IMR-90 (cell line): ENCODE results near the gene PPP1R14B. TPM values are rescaled to one million over a fixed set of nuclear protein-coding genes. Genes with fewer than 3 reads are reported as not detected.

Experiments
- ATAC-seq: fragments of 200-7000 bp; cut with Tn5 transposase; 2 replicates; pipeline ENCODE4 v1.9.1; 2020; ENCODE audit warnings: low read depth, mild to moderate bottlenecking, moderate library complexity
- BruUV-seq: library from RNA; stranded (reverse); fragments of 400-500 nt; replicated peaks from 2 replicates; lab custom pipeline; 2021; lab: Mats Ljungman, UMichigan
- CTCF ChIA-PET: fragments of 300-600 bp; formaldehyde crosslinking; extraction: SDS; loops from one replicate; lab custom pipeline; 2021; ENCODE audit warnings: antibody characterized with exemption; lab: Yijun Ruan, JAX
- POLR2A ChIA-PET: fragments of 300-600 bp; sonication (Branson Sonifier 250); formaldehyde crosslinking; loops from one replicate; lab custom pipeline; 2022; ENCODE audit warnings: antibody characterized with exemption; ENCODE audit not compliant: unreplicated experiment; lab: Charles Lee
- DNase-seq: peaks from one replicate; pipeline ENCODE4 v3.0.0; 2013
- H2AFZ ChIP-seq: replicated peaks from 2 replicates; pipeline ENCODE3; 2013; ENCODE audit warnings: low read length, mild to moderate bottlenecking; ENCODE audit not compliant: poor library complexity
- H2AK5ac ChIP-seq: 2 replicates; pipeline ENCODE4 v1.6.1; 2013; ENCODE audit warnings: low read depth, low read length, inconsistent platforms
- H2AK9ac ChIP-seq: replicated peaks from 2 replicates; pipeline ENCODE3; 2013; ENCODE audit warnings: mild to moderate bottlenecking, low read depth, low read length, moderate library complexity; ENCODE audit not compliant: poor library complexity
- H2BK120ac ChIP-seq: 2 replicates; pipeline ENCODE4 v1.6.1; 2013; ENCODE audit warnings: low read depth, low read length, inconsistent platforms
- H2BK15ac ChIP-seq: 3 replicates; pipeline ENCODE4 v1.6.1; 2013; ENCODE audit warnings: low read depth, low read length, inconsistent platforms
- H2BK20ac ChIP-seq: 2 replicates; pipeline ENCODE4 v1.6.1; 2013; ENCODE audit warnings: low read depth, mild to moderate bottlenecking, inconsistent platforms, low read length, moderate library complexity
- H2BK5ac ChIP-seq: 2 replicates; pipeline ENCODE4 v1.6.1; 2013; ENCODE audit warnings: mild to moderate bottlenecking, low read depth, low read length, inconsistent platforms; ENCODE audit not compliant: poor library complexity, severe bottlenecking
- H3K14ac ChIP-seq: replicated peaks from 2 replicates; pipeline ENCODE4 v1.6.1; 2013; ENCODE audit warnings: low read depth, low read length, inconsistent platforms
- H3K18ac ChIP-seq: 2 replicates; pipeline ENCODE4 v1.6.1; 2013; ENCODE audit warnings: low read depth, low read length, control low read depth
- H3K23ac ChIP-seq: 2 replicates; pipeline ENCODE4 v1.6.1; 2013; ENCODE audit warnings: low read depth, low read length, inconsistent platforms
- H3K27ac ChIP-seq: 2 replicates; pipeline ENCODE4 v1.5.1; 2013; ENCODE audit warnings: mild to moderate bottlenecking, control low read depth, low read length; ENCODE audit not compliant: insufficient read depth
- H3K27me3 ChIP-seq: 2 replicates; pipeline ENCODE4 v1.6.1; 2013; ENCODE audit warnings: low read length; ENCODE audit not compliant: control insufficient read depth, insufficient read depth
- H3K36me3 ChIP-seq: 2 replicates; pipeline ENCODE4 v1.6.1; 2013; ENCODE audit warnings: low read length, mixed read lengths; ENCODE audit not compliant: control insufficient read depth, insufficient read depth
- H3K4ac ChIP-seq: 2 replicates; pipeline ENCODE4 v1.6.1; 2013; ENCODE audit warnings: low read depth, low read length, inconsistent platforms
- H3K4me1 ChIP-seq: 2 replicates; pipeline ENCODE4 v1.6.1; 2013; ENCODE audit warnings: low read length, mixed read lengths; ENCODE audit not compliant: control insufficient read depth, insufficient read depth
- H3K4me2 ChIP-seq: 2 replicates; pipeline ENCODE4 v1.6.1; 2013; ENCODE audit warnings: low read depth, mild to moderate bottlenecking, control low read depth, low read length, moderate library complexity
- H3K4me3 ChIP-seq: 2 replicates; pipeline ENCODE4 v1.5.1; 2013; ENCODE audit warnings: low read depth, mild to moderate bottlenecking, control low read depth, low read length, moderate library complexity; ENCODE audit not compliant: insufficient read depth
- H3K56ac ChIP-seq: 2 replicates; pipeline ENCODE4 v1.6.1; 2013; ENCODE audit warnings: low read length, inconsistent platforms; ENCODE audit not compliant: insufficient read depth; ENCODE audit errors: extremely low read depth
- H3K79me1 ChIP-seq, 2 experiments: 2 replicates each; pipeline ENCODE4 v1.6.1; 2013; ENCODE audit warnings: low read length in 2 of 2, inconsistent platforms in 1 of 2, low read depth in 1 of 2
- H3K9ac ChIP-seq: 2 replicates; pipeline ENCODE4 v1.6.1; 2013; ENCODE audit warnings: low read depth, low read length, control low read depth
- H3K9me1 ChIP-seq: 2 replicates; pipeline ENCODE4 v1.6.1; 2013; ENCODE audit warnings: low read length, inconsistent platforms; ENCODE audit not compliant: insufficient read depth
- H3K9me3 ChIP-seq: 2 replicates; pipeline ENCODE4 v1.6.1; 2013; ENCODE audit warnings: low read length; ENCODE audit not compliant: control insufficient read depth, insufficient read depth
- H4K20me1 ChIP-seq: 2 replicates; pipeline ENCODE4 v1.6.1; 2013; ENCODE audit warnings: low read length, inconsistent platforms; ENCODE audit not compliant: insufficient read depth
- H4K5ac ChIP-seq: 2 replicates; pipeline ENCODE4 v1.6.1; 2013; ENCODE audit warnings: mild to moderate bottlenecking, low read depth, low read length, control low read depth
- H4K8ac ChIP-seq, 2 experiments: 2 replicates each; pipeline ENCODE4 v1.6.1; 2013; ENCODE audit warnings: low read depth in 2 of 2, low read length in 2 of 2, control low read depth in 1 of 2, inconsistent platforms in 1 of 2
- H4K91ac ChIP-seq: 2 replicates; pipeline ENCODE4 v1.6.1; 2013; ENCODE audit warnings: low read depth, low read length, inconsistent platforms; ENCODE audit not compliant: insufficient read depth
- BHLHE40 ChIP-seq: fragments of 150-350 bp; IDR thresholded peaks from 2 replicates; pipeline ENCODE4 v1.6.1; 2016; ENCODE audit warnings: mild to moderate bottlenecking, low read depth, low read length
- CEBPB ChIP-seq: IDR thresholded peaks from 2 replicates; pipeline ENCODE4 v1.6.1; 2012; ENCODE audit warnings: low read depth, low read length, improper control_type of control experiment
- CHD1 ChIP-seq: IDR thresholded peaks from 2 replicates; pipeline ENCODE4 v1.6.1; 2012; ENCODE audit warnings: low read depth, low read length, improper control_type of control experiment
- CTCF ChIP-seq: conservative IDR thresholded peaks from 2 replicates; pipeline ENCODE4 v1.5.1; 2012; ENCODE audit warnings: mild to moderate bottlenecking, low read depth, low read length, improper control_type of control experiment
- FOS ChIP-seq: fragments of 150-350 bp; IDR thresholded peaks from 2 replicates; pipeline ENCODE4 v1.6.1; 2016; ENCODE audit warnings: low read depth, low read length
- MAFK ChIP-seq: IDR thresholded peaks from 2 replicates; pipeline ENCODE4 v1.6.1; 2012; ENCODE audit warnings: low read depth, low read length, improper control_type of control experiment
- MAZ ChIP-seq: IDR thresholded peaks from 2 replicates; pipeline ENCODE4 v1.6.1; 2012; ENCODE audit warnings: low read depth, mild to moderate bottlenecking, low read length, improper control_type of control experiment, moderate library complexity, borderline replicate concordance
- MXI1 ChIP-seq: IDR thresholded peaks from 2 replicates; pipeline ENCODE4 v1.6.1; 2012; ENCODE audit warnings: low read depth, mild to moderate bottlenecking, low read length, moderate library complexity, borderline replicate concordance
- NFE2L2 ChIP-seq: fragments of 150-350 bp; IDR thresholded peaks from 2 replicates; pipeline ENCODE4 v1.6.1; 2016; ENCODE audit warnings: low read depth, mild to moderate bottlenecking, low read length
- POLR2A ChIP-seq: IDR thresholded peaks from 2 replicates; pipeline ENCODE4 v1.6.1; 2012; ENCODE audit warnings: mild to moderate bottlenecking, low read depth, low read length
- RAD21 ChIP-seq: IDR thresholded peaks from 2 replicates; pipeline ENCODE4 v1.6.1; 2012; ENCODE audit warnings: low read length, improper control_type of control experiment
- RFX5 ChIP-seq: IDR thresholded peaks from 2 replicates; pipeline ENCODE4 v1.8.0; 2012; ENCODE audit warnings: low read depth, mild to moderate bottlenecking, low read length, moderate library complexity
- SMC3 ChIP-seq: fragments of 150-350 bp; IDR thresholded peaks from 2 replicates; pipeline ENCODE4 v1.6.1; 2016; ENCODE audit warnings: low read depth, mild to moderate bottlenecking, antibody characterized with exemption, low read length, moderate library complexity
- WGBS, 2 experiments: methylation state at CpG; one replicate each; pipeline versions ENCODE4 v1.1.5 to v1.1.7; 2013; ENCODE audit warnings: missing lambda C conversion rate in 2 of 2; ENCODE audit not compliant: insufficient read length in 1 of 2; ENCODE audit errors: extremely low coverage in 2 of 2; 5-methylcytosine and 5-hydroxymethylcytosine counted together
- dilution Hi-C: fragments of 300-500 bp; cut with HindIII; formaldehyde crosslinking; loops from one replicate; pipeline ENCODE4 v1.14.3; 2018; ENCODE audit warnings: low sequenced_read_pairs; ENCODE audit not compliant: unreplicated experiment
- in situ Hi-C: fragments of 300-500 bp; cut with MboI; formaldehyde crosslinking; loops from 3 replicates; pipeline ENCODE4 v1.14.3; 2019; ENCODE audit warnings: low sequenced_read_pairs, inconsistent platforms, mixed read lengths
- intact Hi-C: fragments of 100-400 bp; cut with micrococcal nuclease; formaldehyde crosslinking; loops from 2 replicates; pipeline ENCODE4 v1.10.0; 2022
- polyA plus RNA-seq, 3 experiments: library from polyadenylated mRNA; depleted of rRNA; stranded (reverse); fragments of >200 nt; gene quantifications; 2 replicates each; pipeline ENCODE4 v1.2.3, GENCODE V29; 2012; ENCODE audit warnings: low replicate concordance in 1 of 3
- total RNA-seq: library from RNA; depleted of rRNA; stranded (reverse); fragments of >200 nt; gene quantifications from 2 replicates; pipeline ENCODE4 v1.2.3, GENCODE V29; 2012
- TF ChIP-seq, protein P1 (sequence below): fragments of 150-350 bp; IDR thresholded peaks from 2 replicates; pipeline ENCODE4 v1.6.1; 2017; ENCODE audit warnings: mild to moderate bottlenecking, antibody characterized with exemption, low read length, low read depth
- TF ChIP-seq, protein P2 (sequence below): fragments of 150-350 bp; IDR thresholded peaks from 2 replicates; pipeline ENCODE4 v1.6.1; 2016; ENCODE audit warnings: low read depth, mild to moderate bottlenecking, low read length, moderate library complexity, borderline replicate concordance

Gene PPP1R14B
- total and polyA plus RNA-seq, 2 of the 4 experiments (the other 2 are of a cell fraction) = 176 to 257 TPM

DNA sequence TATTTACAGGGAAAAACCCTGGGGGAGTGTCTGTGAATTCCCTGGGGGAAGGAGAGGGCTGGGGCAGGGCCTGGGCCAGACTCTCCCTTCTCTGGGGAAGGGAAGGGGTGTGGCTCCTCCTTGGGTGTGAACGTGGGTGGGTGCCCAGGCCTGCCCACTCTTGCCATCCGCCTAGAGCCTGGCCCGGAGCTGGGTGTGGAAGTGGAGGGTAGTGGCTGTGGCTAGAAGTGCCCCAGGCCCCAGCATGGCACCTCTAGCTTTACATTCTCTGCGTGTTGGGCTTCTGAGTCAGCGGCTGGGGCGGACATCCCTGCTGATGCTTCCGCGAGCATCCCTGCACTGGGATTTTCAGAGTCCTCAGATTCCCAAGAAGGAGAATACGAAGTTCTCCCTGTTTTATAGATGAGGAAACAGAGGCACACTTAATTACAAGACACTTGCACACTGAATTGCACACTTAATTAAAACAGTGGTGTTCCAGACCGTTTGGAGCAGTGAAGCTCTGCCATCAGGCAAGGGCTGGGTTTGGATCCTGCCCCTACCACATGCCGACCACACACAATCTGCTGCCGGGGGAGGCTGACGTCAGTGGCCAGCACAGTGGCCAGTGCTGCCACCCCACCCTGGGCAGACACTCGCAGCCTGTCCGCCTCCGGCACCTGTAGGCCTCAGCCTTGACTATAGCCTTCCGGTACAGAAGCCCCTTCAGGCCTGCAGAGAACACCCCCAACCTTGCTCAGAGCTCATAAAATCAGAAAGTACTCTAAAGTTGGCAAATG is 30.1 kb upstream of the PPP1R14B start:
- Histone ChIP-seq H2AK9ac (no peak overlapping the region), H3K18ac (no peak overlapping the region), H2BK120ac (no peak overlapping the region), H2BK15ac (no peak overlapping the region), H3K4ac (no peak overlapping the region), H3K9me3 (no peaks in the 10 kb centered on the region), H3K23ac (no peak overlapping the region), H4K91ac (no peak overlapping the region), H3K4me2 (no peak overlapping the region), H3K27ac (no peak overlapping the region), H3K27me3 (no peaks in the 10 kb centered on the region), H2AK5ac (no peak overlapping the region), H3K4me3 (no peak overlapping the region), H3K36me3 (peaks cover 32% of the 10 kb centered on the region), H4K5ac (no peak overlapping the region), H2BK5ac (no peak overlapping the region), H2AFZ (no peak overlapping the region), H3K56ac (no peak overlapping the region), H3K79me1 (peaks cover 8 to 15% of the 10 kb centered on the region in 2 experiments), H3K14ac (no peak overlapping the region), H3K9me1 (peaks cover 5% of the 10 kb centered on the region; the same call in 1 of the 2 replicates), H3K4me1 (peaks cover 2% of the 10 kb centered on the region), H4K8ac (no peak overlapping the region), H3K9ac (peak overlapping the region; percentile 30; the same call in 1 of the 2 replicates), H2BK20ac (no peak overlapping the region), H4K20me1 (no peaks in the 10 kb centered on the region)
- intact Hi-C loops (no loop called here), in situ Hi-C loops (no loop called here), dilution Hi-C loops (no loop called here)
- DNase-seq = no peak
- no TSS peak for BruUV-seq
- ATAC-seq = no peak
- POLR2A ChIA-PET = no interaction called here
- CTCF ChIA-PET = interaction anchor here (1.0 to 1.3 kb wide), 3 partner anchors 8 to 78 kb away, joined by 3 to 4 read pairs (median 3); no protein-coding TSS in a partner anchor
- 83% methylated on average over 4 of the region's 17 CpGs; no CpG with 5 or more reads in 1 of the 2 experiments for WGBS, 2 experiments
- no peak for TF ChIP-seq CHD1
- TF ChIP-seq, protein P1, sequence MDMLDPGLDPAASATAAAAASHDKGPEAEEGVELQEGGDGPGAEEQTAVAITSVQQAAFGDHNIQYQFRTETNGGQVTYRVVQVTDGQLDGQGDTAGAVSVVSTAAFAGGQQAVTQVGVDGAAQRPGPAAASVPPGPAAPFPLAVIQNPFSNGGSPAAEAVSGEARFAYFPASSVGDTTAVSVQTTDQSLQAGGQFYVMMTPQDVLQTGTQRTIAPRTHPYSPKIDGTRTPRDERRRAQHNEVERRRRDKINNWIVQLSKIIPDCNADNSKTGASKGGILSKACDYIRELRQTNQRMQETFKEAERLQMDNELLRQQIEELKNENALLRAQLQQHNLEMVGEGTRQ = no peak
- no peak for TF ChIP-seq MAZ
- no peak for TF ChIP-seq RFX5
- no peak for TF ChIP-seq FOS
- no peak for TF ChIP-seq BHLHE40
- TF ChIP-seq RAD21 = no peak
- TF ChIP-seq MXI1 = no peak
- TF ChIP-seq SMC3 = no peak
- TF ChIP-seq MAFK = no peak
- TF ChIP-seq CTCF = no peak
- TF ChIP-seq CEBPB = no peak
- no peak for TF ChIP-seq NFE2L2
- TF ChIP-seq, protein P2, sequence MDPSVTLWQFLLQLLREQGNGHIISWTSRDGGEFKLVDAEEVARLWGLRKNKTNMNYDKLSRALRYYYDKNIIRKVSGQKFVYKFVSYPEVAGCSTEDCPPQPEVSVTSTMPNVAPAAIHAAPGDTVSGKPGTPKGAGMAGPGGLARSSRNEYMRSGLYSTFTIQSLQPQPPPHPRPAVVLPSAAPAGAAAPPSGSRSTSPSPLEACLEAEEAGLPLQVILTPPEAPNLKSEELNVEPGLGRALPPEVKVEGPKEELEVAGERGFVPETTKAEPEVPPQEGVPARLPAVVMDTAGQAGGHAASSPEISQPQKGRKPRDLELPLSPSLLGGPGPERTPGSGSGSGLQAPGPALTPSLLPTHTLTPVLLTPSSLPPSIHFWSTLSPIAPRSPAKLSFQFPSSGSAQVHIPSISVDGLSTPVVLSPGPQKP = no peak
- no peak for TF ChIP-seq POLR2A
